ENCODE measurements around the gene COX7A2. TPM values are rescaled to one million over a fixed set of nuclear protein-coding genes. Genes with fewer than 3 reads are reported as not detected.

The COX7A2 gene
- total and polyA plus RNA-seq, 7 experiments from 2014 or later, result 159 to 969 (median 186) TPM

GRCh38 chr6:75205776-75206575, 37.6 kb downstream of the COX7A2 start, which contains the start of gene COL12A1:
Gene COL12A1, minus strand, starts transcription at chr6:75206053. Its CDS starts 3,261 bp downstream, at chr6:75202792.
- peaks cover 84 to 94% (median 87%) of the 10 kb centered on the region in 5 donors for H3K27me3 Mint-ChIP-seq
- intact Hi-C loops (cut with micrococcal nuclease), result loop anchor here in 1 of 2 donors (5.0 to 10.0 kb wide), 3 partner anchors 631 to 1529 kb away; no protein-coding TSS in a partner anchor
- Histone ChIP-seq H3K27ac (ENCODE audit: low read depth, low read length) (no peak within 1 kb of the TSS), H3K36me3 (ENCODE audit: control insufficient read depth in 2 of 3, insufficient read depth in 3 of 3, low read length in 3 of 3) (no peaks in the 10 kb centered on the region), H3K9me3 (ENCODE audit: control insufficient read depth in 2 of 3, low read length in 3 of 3) (no peaks in the 10 kb centered on the region), H3K4me3 (ENCODE audit: low read length) (peak within 1 kb of the TSS; percentile 33), H3K27me3 (ENCODE audit: control insufficient read depth in 2 of 2, insufficient read depth in 2 of 2, low read length in 2 of 2) (peaks cover 4 to 34% of the 10 kb centered on the region in 2 donors), H3K4me1 (ENCODE audit: control insufficient read depth in 2 of 2, insufficient read depth in 2 of 2, low read length in 2 of 2) (peaks cover 24 to 45% of the 10 kb centered on the region in 2 donors)
- peaks cover 0 to 11% (median 0%) of the 10 kb centered on the region in 5 donors for H3K36me3 Mint-ChIP-seq
- peaks cover 43 to 65% (median 60%) of the 10 kb centered on the region in 7 donors for H3K4me1 Mint-ChIP-seq
- peak within 1 kb of the TSS in 1 of 9 donors; percentile 62 for H3K27ac Mint-ChIP-seq
- no peak for ATAC-seq
- CTCF ChIA-PET, result interaction anchor here (1.1 to 1.4 kb wide), 2 partner anchors 34 to 1467 kb away, joined by 4 read pairs; no protein-coding TSS in a partner anchor
- POLR2A ChIA-PET, result no interaction called here
- DNase-seq, result peak in 1 of 9 donors; percentile 7
- H3K4me3 Mint-ChIP-seq, result peak within 1 kb of the TSS; percentile 77 to 92 (median 80)
- H3K9me3 Mint-ChIP-seq, result peaks cover 0 to 2% (median 0%) of the 10 kb centered on the region in 11 donors

GRCh38 chr6:75204959-75205775, 38.4 kb downstream of the COX7A2 start:
- intact Hi-C loops (cut with micrococcal nuclease), result loop anchor here in 1 of 2 donors (5.0 to 10.0 kb wide), 3 partner anchors 630 to 1528 kb away; no protein-coding TSS in a partner anchor
- Histone ChIP-seq H3K36me3 (ENCODE audit: control insufficient read depth in 2 of 3, insufficient read depth in 3 of 3, low read length in 3 of 3) (no peaks in the 10 kb centered on the region), H3K27me3 (ENCODE audit: control insufficient read depth in 2 of 2, insufficient read depth in 2 of 2, low read length in 2 of 2) (peaks cover 4 to 34% of the 10 kb centered on the region in 2 donors), H3K4me3 (ENCODE audit: low read length) (peak overlapping the region; percentile 33), H3K27ac (ENCODE audit: low read depth, low read length) (no peak overlapping the region), H3K9me3 (ENCODE audit: control insufficient read depth in 2 of 3, low read length in 3 of 3) (no peaks in the 10 kb centered on the region), H3K4me1 (ENCODE audit: control insufficient read depth in 2 of 2, insufficient read depth in 2 of 2, low read length in 2 of 2) (peaks cover 24 to 45% of the 10 kb centered on the region in 2 donors)
- Mint-ChIP-seq H3K4me1 (peaks cover 43 to 65% (median 60%) of the 10 kb centered on the region in 7 donors), H3K27ac (peak overlapping the region in 1 of 9 donors; percentile 62), H3K36me3 (peaks cover 0 to 11% (median 0%) of the 10 kb centered on the region in 5 donors), H3K4me3 (peak overlapping the region; percentile 70 to 92 (median 80)), H3K27me3 (peaks cover 83 to 92% (median 87%) of the 10 kb centered on the region in 5 donors), H3K9me3 (peaks cover 0 to 2% (median 0%) of the 10 kb centered on the region in 11 donors)
- DNase-seq (peak in 1 of 9 donors; percentile 13), ATAC-seq (no peak)
- POLR2A ChIA-PET, result no interaction called here
- CTCF ChIA-PET, result interaction anchor here (1.4 kb wide), 1 partner anchor 1467 kb away, joined by 4 read pairs; no protein-coding TSS in a partner anchor

- CTCF ChIA-PET, result interaction anchor here (1.4 kb wide), 1 partner anchor 1466 kb away, joined by 4 read pairs; no protein-coding TSS in a partner anchor
- H3K4me1 Mint-ChIP-seq, result peaks cover 43 to 65% (median 60%) of the 10 kb centered on the region in 7 donors
- H3K27ac Mint-ChIP-seq, result no peak overlapping the region
- H3K36me3 Mint-ChIP-seq, result peaks cover 0 to 11% (median 0%) of the 10 kb centered on the region in 5 donors
- Histone ChIP-seq H3K4me1 (ENCODE audit: control insufficient read depth in 2 of 2, insufficient read depth in 2 of 2, low read length in 2 of 2) (peaks cover 24 to 45% of the 10 kb centered on the region in 2 donors), H3K27me3 (ENCODE audit: control insufficient read depth in 2 of 2, insufficient read depth in 2 of 2, low read length in 2 of 2) (peaks cover 4 to 34% of the 10 kb centered on the region in 2 donors), H3K4me3 (ENCODE audit: low read length) (peak overlapping the region; percentile 33), H3K27ac (ENCODE audit: low read depth, low read length) (no peak overlapping the region), H3K9me3 (ENCODE audit: control insufficient read depth in 2 of 3, low read length in 3 of 3) (no peaks in the 10 kb centered on the region), H3K36me3 (ENCODE audit: control insufficient read depth in 2 of 3, insufficient read depth in 3 of 3, low read length in 3 of 3) (no peaks in the 10 kb centered on the region)
- peaks cover 82 to 93% (median 92%) of the 10 kb centered on the region in 5 donors for H3K27me3 Mint-ChIP-seq
- POLR2A ChIA-PET, result interaction anchor here (0.7 kb wide), 1 partner anchor 16 kb away, joined by 3 read pairs; no protein-coding TSS in a partner anchor
- intact Hi-C loops (cut with micrococcal nuclease), result loop anchor here in 1 of 2 donors (10.0 kb wide), 2 partner anchors 630 to 860 kb away; no protein-coding TSS in a partner anchor
- no peak for DNase-seq
- H3K9me3 Mint-ChIP-seq, result peaks cover 0 to 2% (median 0%) of the 10 kb centered on the region in 11 donors
- ATAC-seq, result no peak
- H3K4me3 Mint-ChIP-seq, result peak overlapping the region; percentile 60 to 92 (median 80)
These were observed 39.2 kb downstream of the COX7A2 start for GRCh38 chr6:75204217-75204958.

DNA sequence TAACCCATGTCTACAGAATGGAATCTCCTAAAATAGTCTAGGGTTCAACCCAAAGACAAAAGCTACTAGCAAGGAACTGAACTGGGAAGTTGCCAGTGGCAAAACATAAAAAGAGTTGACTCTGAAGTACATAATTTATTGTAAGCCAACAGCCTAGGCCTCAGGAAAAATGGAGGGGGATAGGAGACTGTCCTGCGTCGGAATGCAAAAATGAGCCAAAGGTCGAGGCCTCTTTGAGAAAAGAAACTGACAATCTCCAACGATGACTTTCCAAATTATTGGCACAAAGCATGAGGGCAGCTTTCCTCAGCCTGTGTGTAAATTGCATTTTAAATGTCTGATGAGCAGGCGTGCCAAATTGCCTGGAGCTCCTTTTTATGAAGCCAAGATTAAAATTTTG, 39.9 kb downstream of the COX7A2 start:
- Mint-ChIP-seq H3K4me3 (peak overlapping the region in 9 of 10 donors; percentile 18 to 86 (median 64)), H3K9me3 (peaks cover 0 to 2% (median 0%) of the 10 kb centered on the region in 11 donors), H3K27me3 (peaks cover 77 to 91% (median 86%) of the 10 kb centered on the region in 5 donors), H3K4me1 (peaks cover 38 to 60% (median 55%) of the 10 kb centered on the region in 7 donors), H3K36me3 (peaks cover 0 to 11% (median 0%) of the 10 kb centered on the region in 5 donors), H3K27ac (no peak overlapping the region)
- ATAC-seq (no peak), DNase-seq (no peak)
- POLR2A ChIA-PET, result interaction anchor here (0.7 to 0.8 kb wide), 2 partner anchors 17 to 1680 kb away, joined by 3 read pairs; no protein-coding TSS in a partner anchor
- Histone ChIP-seq H3K27ac (ENCODE audit: low read depth, low read length) (no peak overlapping the region), H3K27me3 (ENCODE audit: control insufficient read depth in 2 of 2, insufficient read depth in 2 of 2, low read length in 2 of 2) (peaks cover 4 to 35% of the 10 kb centered on the region in 2 donors), H3K9me3 (ENCODE audit: control insufficient read depth in 2 of 3, low read length in 3 of 3) (no peaks in the 10 kb centered on the region), H3K36me3 (ENCODE audit: control insufficient read depth in 2 of 3, insufficient read depth in 3 of 3, low read length in 3 of 3) (no peaks in the 10 kb centered on the region), H3K4me1 (ENCODE audit: control insufficient read depth in 2 of 2, insufficient read depth in 2 of 2, low read length in 2 of 2) (peaks cover 20 to 43% of the 10 kb centered on the region in 2 donors), H3K4me3 (ENCODE audit: low read length) (no peak overlapping the region)
- CTCF ChIA-PET, result interaction anchor here (0.6 to 1.7 kb wide), 4 partner anchors 8 to 1537 kb away, joined by 3 to 7 read pairs (median 4); no protein-coding TSS in a partner anchor
- intact Hi-C loops (cut with micrococcal nuclease), result loop anchor here in 1 of 2 donors (10.0 kb wide), 2 partner anchors 629 to 859 kb away; no protein-coding TSS in a partner anchor

DNA sequence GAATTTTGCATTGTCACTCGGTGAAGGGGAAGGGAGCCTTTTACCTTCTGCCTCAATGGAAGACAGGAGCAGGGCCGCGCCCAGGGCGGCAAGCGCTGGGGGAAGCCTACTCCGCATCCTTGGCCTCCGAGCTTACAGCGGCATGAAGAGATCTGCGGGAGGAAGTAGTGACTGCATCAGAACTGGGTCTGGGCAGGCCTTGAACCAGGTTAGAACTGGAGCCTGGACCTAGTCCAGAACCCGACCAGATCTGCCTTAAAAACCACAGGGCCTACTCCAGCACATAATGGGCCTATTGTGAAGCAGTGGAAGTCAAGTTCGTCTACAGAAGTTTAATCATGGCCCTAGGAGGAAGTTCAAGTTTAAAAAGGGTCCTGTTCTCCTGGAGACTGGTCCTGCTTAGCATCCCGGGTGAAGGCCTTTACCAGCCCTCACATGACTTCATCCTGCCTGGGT, 40.9 kb downstream of the COX7A2 start:
- ATAC-seq, result no peak
- no peak overlapping the region for H3K27ac Mint-ChIP-seq

More for the DNA sequence above, 40.9 kb downstream of the COX7A2 start:
- intact Hi-C loops (cut with micrococcal nuclease), result loop anchor here in 1 of 2 donors (10.0 kb wide), 2 partner anchors 628 to 858 kb away; no protein-coding TSS in a partner anchor
- Mint-ChIP-seq H3K9me3 (no peaks in the 10 kb centered on the region), H3K36me3 (peaks cover 0 to 11% (median 0%) of the 10 kb centered on the region in 5 donors), H3K4me3 (peak overlapping the region in 5 of 10 donors; percentile 18 to 65 (median 57)), H3K27me3 (peaks cover 77 to 85% (median 83%) of the 10 kb centered on the region in 5 donors), H3K4me1 (peaks cover 30 to 50% (median 45%) of the 10 kb centered on the region in 7 donors)
- H3K4me3 ChIP-seq (ENCODE audit: low read length), result no peak overlapping the region
- DNase-seq, result no peak
- no peak overlapping the region for H3K27ac ChIP-seq (ENCODE audit: low read depth, low read length)
- no peaks in the 10 kb centered on the region for H3K9me3 ChIP-seq (ENCODE audit: control insufficient read depth in 2 of 3, low read length in 3 of 3)
- ChIA-PET CTCF (interaction anchor here (1.7 kb wide), 1 partner anchor 9 kb away, joined by 7 read pairs; no protein-coding TSS in a partner anchor), POLR2A (no interaction called here)
- H3K36me3 ChIP-seq (ENCODE audit: control insufficient read depth in 2 of 3, insufficient read depth in 3 of 3, low read length in 3 of 3), result no peaks in the 10 kb centered on the region
- H3K27me3 ChIP-seq (ENCODE audit: control insufficient read depth in 2 of 2, insufficient read depth in 2 of 2, low read length in 2 of 2), result peaks cover 4 to 37% of the 10 kb centered on the region in 2 donors
- peaks cover 13 to 34% of the 10 kb centered on the region in 2 donors for H3K4me1 ChIP-seq (ENCODE audit: control insufficient read depth in 2 of 2, insufficient read depth in 2 of 2, low read length in 2 of 2)
